K562 (cell line): Measurements from ENCODE around the gene POLR3A. TPM values are rescaled to one million over a fixed set of nuclear protein-coding genes. Genes with fewer than 3 reads are reported as not detected.

Experiments
- ATAC-seq: fragments of 200-7000 bp; cut with Tn5 transposase; 3 replicates; pipeline ENCODE4 v1.9.1; 2020; ENCODE audit warnings: moderate library complexity
- BruUV-seq: library from RNA; stranded (reverse); fragments of 400-500 nt; replicated peaks from 2 replicates; lab custom pipeline; 2021; lab: Mats Ljungman, UMichigan
- CTCF ChIA-PET: fragments of 300-600 bp; formaldehyde crosslinking; extraction: SDS; loops from one replicate; lab custom pipeline; 2021; ENCODE audit warnings: low intra/inter-chr PET ratio; lab: Yijun Ruan, JAX
- POLR2A ChIA-PET: fragments of 300-600, 350-650 bp; sonication (Branson Sonifier 250); formaldehyde crosslinking; extraction: SDS; loops from one replicate; lab custom pipeline; 2021; ENCODE audit warnings: antibody characterized with exemption, inconsistent platforms; lab: Yijun Ruan, JAX
- DNase-seq, 4 experiments: peaks; one replicate each; pipeline versions ENCODE4 v3.0.0 to v3.0.0-alpha.2; 2011 to 2018; ENCODE audit warnings: low spot score in 3 of 4, mixed read lengths in 3 of 4; ENCODE audit errors: extremely low read depth in 1 of 4
- FAIRE-seq: peaks from 2 replicates; lab custom pipeline; 2011; peaks lifted over from hg19 to GRCh38; lab: Jason Lieb, UNC
- H2AFZ ChIP-seq: 2 replicates; pipeline ENCODE4 v1.6.0; 2011; ENCODE audit warnings: low read depth, low read length, control low read depth, inconsistent platforms
- H3K27ac ChIP-seq: fragments of 200-600 bp; 3 replicates; pipeline ENCODE4 v1.8.0; 2011; ENCODE audit warnings: low read depth, mild to moderate bottlenecking, control low read depth, inconsistent platforms, low read length, moderate library complexity, mixed read lengths; ENCODE audit errors: extremely low read depth
- H3K27me3 ChIP-seq, 2 experiments: fragments of 300-600 bp in 1 of 2; 2 replicates in 1 of 2; 3 replicates in 1 of 2; pipeline versions ENCODE4 v1.6.0 to v1.8.0; 2011; ENCODE audit warnings: inconsistent platforms in 2 of 2, low read length in 2 of 2, mild to moderate bottlenecking in 1 of 2, mixed read lengths in 1 of 2, moderate library complexity in 1 of 2; ENCODE audit not compliant: control insufficient read depth in 2 of 2, insufficient read depth in 2 of 2
- H3K36me3 ChIP-seq: fragments of 300-600 bp; 3 replicates; pipeline ENCODE4 v1.8.0; 2011; ENCODE audit warnings: mild to moderate bottlenecking, low read length, inconsistent platforms; ENCODE audit not compliant: control insufficient read depth, insufficient read depth
- H3K4me1 ChIP-seq, 2 experiments: fragments of 200-600 bp in 1 of 2; replicated peaks in 1 of 2; 2 replicates in 1 of 2; 3 replicates in 1 of 2; pipeline versions ENCODE4 v1.5.1 to v1.8.0; 2011; ENCODE audit warnings: inconsistent platforms in 2 of 2, low read length in 2 of 2, mild to moderate bottlenecking in 1 of 2, mixed read lengths in 1 of 2, moderate library complexity in 1 of 2; ENCODE audit not compliant: control insufficient read depth in 2 of 2, insufficient read depth in 2 of 2
- H3K4me2 ChIP-seq: 2 replicates; pipeline ENCODE4 v1.6.1; 2011; ENCODE audit warnings: low read length, control low read depth, inconsistent platforms, mixed read lengths; ENCODE audit not compliant: insufficient read depth
- H3K4me3 ChIP-seq: fragments of 200-600 bp; sonication (generic), shearing (Covaris generic); 2 replicates; pipeline ENCODE4 v1.5.1; 2016; ENCODE audit warnings: control low read depth, inconsistent platforms
- H3K79me2 ChIP-seq: fragments of 200-600 bp; 3 replicates; pipeline ENCODE4 v1.8.0; 2011; ENCODE audit warnings: low read length, inconsistent platforms; ENCODE audit not compliant: control insufficient read depth, insufficient read depth
- H3K9ac ChIP-seq, 2 experiments: 2 replicates each; pipeline versions ENCODE4 v1.6.0 to v1.6.1; 2011; ENCODE audit warnings: low read depth in 2 of 2, low read length in 2 of 2, control low read depth in 1 of 2, inconsistent platforms in 1 of 2, mild to moderate bottlenecking in 1 of 2, mixed read lengths in 1 of 2; ENCODE audit not compliant: insufficient read depth in 1 of 2
- H3K9me1 ChIP-seq: one replicate; pipeline ENCODE4 v1.6.0; 2011; ENCODE audit warnings: inconsistent platforms, mild to moderate bottlenecking, low read length, moderate library complexity; ENCODE audit not compliant: control insufficient read depth, insufficient read depth
- H3K9me3 ChIP-seq: replicated peaks from 2 replicates; pipeline ENCODE4 v1.5.1; 2011; ENCODE audit warnings: low read depth, low read length, inconsistent platforms; ENCODE audit not compliant: control insufficient read depth, insufficient read depth
- H4K20me1 ChIP-seq: replicated peaks from 2 replicates; pipeline ENCODE4 v1.6.1; 2011; ENCODE audit warnings: low read length, inconsistent platforms, mixed read lengths; ENCODE audit not compliant: control insufficient read depth, insufficient read depth
- ADNP ChIP-seq: fragments of 200-800 bp; sonication (Bioruptor generic); IDR thresholded peaks from 2 replicates; pipeline ENCODE4 v1.6.1; 2016; ENCODE audit warnings: missing genetic modification characterization, missing compliant biosample characterization
- ATF2 ChIP-seq: sonication (generic); formaldehyde crosslinking; IDR thresholded peaks from 2 replicates; pipeline ENCODE4 v1.8.1; 2022; ENCODE audit warnings: missing genetic modification reagents
- BCOR ChIP-seq: fragments of 450-650 bp; IDR thresholded peaks from 2 replicates; pipeline ENCODE4 v1.6.1; 2016
- C11orf30 ChIP-seq: fragments of 450-650 bp; IDR thresholded peaks from 2 replicates; pipeline ENCODE4 v1.6.1; 2016; ENCODE audit warnings: low read depth, mild to moderate bottlenecking
- HOMEZ ChIP-seq: fragments of 250-450 bp; sonication (Bioruptor Pico); IDR thresholded peaks from 2 replicates; pipeline ENCODE4 v1.4.0; 2020; ENCODE audit warnings: mild to moderate bottlenecking, moderate library complexity
- KDM5B ChIP-seq: fragments of 200-600 bp; sonication (generic); IDR thresholded peaks from 2 replicates; pipeline ENCODE4 v1.6.1; 2012; ENCODE audit warnings: low read depth, mild to moderate bottlenecking, moderate library complexity, low read length, control low read depth, inconsistent platforms; ENCODE audit not compliant: insufficient replicate concordance
- NFE2 ChIP-seq: IDR thresholded peaks from 2 replicates; pipeline ENCODE4 v1.6.1; 2014; ENCODE audit warnings: antibody characterized with exemption, low read depth
- NONO ChIP-seq, 2 experiments: fragments of 200-400 bp in 1 of 2; fragments of 450-650 bp in 1 of 2; formaldehyde crosslinking in 1 of 2; IDR thresholded peaks; 2 replicates each; pipeline ENCODE4 v1.6.1; 2017; ENCODE audit warnings: low read depth in 2 of 2, mild to moderate bottlenecking in 2 of 2, moderate library complexity in 2 of 2, low read length in 1 of 2
- NR1H2 ChIP-seq: sonication (generic); formaldehyde crosslinking; IDR thresholded peaks from 2 replicates; pipeline ENCODE4 v1.4.0; 2020; ENCODE audit warnings: mild to moderate bottlenecking, missing genetic modification reagents
- POLR2G ChIP-seq: fragments of 200-400 bp; formaldehyde crosslinking; IDR thresholded peaks from 2 replicates; pipeline ENCODE4 v1.6.1; 2017; ENCODE audit warnings: low read depth, mild to moderate bottlenecking, antibody characterized with exemption, low read length, moderate library complexity
- SMAD2 ChIP-seq: fragments of 150-350 bp; IDR thresholded peaks from 2 replicates; pipeline ENCODE4 v1.6.1; 2014; ENCODE audit warnings: low read depth, mild to moderate bottlenecking, low read length
- SMARCC2 ChIP-seq: fragments of 450-650 bp; IDR thresholded peaks from 2 replicates; pipeline ENCODE4 v1.6.1; 2017; ENCODE audit warnings: antibody characterized with exemption, moderate library complexity, mild to moderate bottlenecking, low read depth
- TRIM28 ChIP-seq: fragments of 450-650 bp; IDR thresholded peaks from 2 replicates; pipeline ENCODE4 v1.6.1; 2017
- ZHX1 ChIP-seq: fragments of 150-350 bp; conservative IDR thresholded peaks from 2 replicates; pipeline ENCODE4 v1.6.1; 2014; ENCODE audit warnings: low read length
- ZNF140 ChIP-seq: fragments of 250-450 bp; sonication (Bioruptor Pico); IDR thresholded peaks from 2 replicates; pipeline ENCODE4 v1.8.0; 2021; ENCODE audit warnings: moderate library complexity, mild to moderate bottlenecking, inconsistent platforms
- WGBS: fragments of 100-300 bp; shearing (Covaris generic); methylation state at CpG from one replicate; pipeline ENCODE4 v1.1.6; 2016; ENCODE audit warnings: low coverage, mixed read lengths; ENCODE audit not compliant: insufficient coverage; ENCODE audit errors: missing lambda C conversion rate; 5-methylcytosine and 5-hydroxymethylcytosine counted together
- in situ Hi-C: fragments of 300-500 bp; cut with MboI; formaldehyde crosslinking; loops from 4 replicates; pipeline ENCODE4 v1.15.0; 2018; ENCODE audit warnings: inconsistent platforms, mixed read lengths
- intact Hi-C: fragments of 100-400 bp; cut with micrococcal nuclease; formaldehyde crosslinking; loops from 2 replicates; pipeline ENCODE4 v1.14.2; 2022
- polyA plus RNA-seq, 8 experiments: library from polyadenylated mRNA; depleted of rRNA in 4 of 8; stranded (reverse) in 5 of 8; unstranded in 3 of 8; fragments of >200 nt; fragmentation: Nextera tagmentation in 2 of 8; fragmentation: Illumina TruSeq in 1 of 8; extraction: Ambion mirVana in 2 of 8; extraction: Trizol in 1 of 8; gene quantifications; 2 replicates each; pipeline versions ENCODE4 v1.2.1 to v1.2.3, GENCODE V29; 2011 to 2014; ENCODE audit warnings: inconsistent platforms in 1 of 8, missing spikeins in 1 of 8
- total RNA-seq, 7 experiments: library from RNA; depleted of rRNA in 6 of 7; stranded (reverse); fragments of >200 nt in 6 of 7; fragmentation: Illumina TruSeq in 2 of 7; extraction: Trizol in 2 of 7; gene quantifications; 2 replicates each; pipeline versions ENCODE4 v1.2.1 to v1.2.3, GENCODE V29; 2011 to 2021; ENCODE audit warnings: low replicate concordance in 1 of 7

POLR3A gene
- total and polyA plus RNA-seq, 9 of the 15 experiments (the other 6 are each of a cell fraction or from before 2014, with no cell fraction given): 14.9 to 37.0 (median 26.7) TPM

- ChIA-PET CTCF (no interaction called here), POLR2A (interaction anchor here (1.0 to 9.1 kb wide), 5 partner anchors 9 to 17 kb away, joined by 3 to 89 read pairs (median 3); partner anchors contain the start of gene DLG5)
- Histone ChIP-seq H3K36me3 (no peaks in the 10 kb centered on the region), H3K9me1 (no peaks in the 10 kb centered on the region), H3K27ac (no peak overlapping the region), H4K20me1 (no peaks in the 10 kb centered on the region), H3K9me3 (no peaks in the 10 kb centered on the region), H3K9ac (no peak overlapping the region), H3K4me3 (no peak overlapping the region), H3K4me2 (no peak overlapping the region), H3K79me2 (no peaks in the 10 kb centered on the region), H2AFZ (0 out of 2 replicates have a peak overlapping the region, but pooled peaks have one; percentile 43), H3K4me1 (peaks cover 9 to 23% of the 10 kb centered on the region in 2 experiments; a peak in 4 of 5 replicates), H3K27me3 (no peaks in the 10 kb centered on the region)
- DNase-seq: no peak
- WGBS: 53% methylated on average over 2 of the region's 2 CpGs
- BruUV-seq: no TSS peak
- no peak for ATAC-seq
- intact Hi-C loops: no loop called here
- FAIRE-seq: no peak
- in situ Hi-C loops: no loop called here
- TF ChIP-seq TRIM28 (no peak), NFE2 (no peak), ATF2 (CRISPR knock-in tag) (no peak), C11orf30 (no peak), ZNF140 (CRISPR knock-in tag) (no peak), SMARCC2 (no peak), ZHX1 (no peak), ADNP (tag) (peak; percentile 96), KDM5B (no peak), BCOR (peak; percentile 97), NR1H2 (CRISPR knock-in tag) (no peak), POLR2G (no peak), SMAD2 (no peak), HOMEZ (CRISPR knock-in tag) (no peak), NONO (IDR thresholded peaks at IDR 0.05; ENCODE audit: low read depth in 2 of 2, low read length in 1 of 2) (no peak)
These were observed 89.1 kb downstream of the POLR3A start for GRCh38 chr10:77940225-77940624.
